Measurements from ENCODE around the gene PTPRM.

DNA sequence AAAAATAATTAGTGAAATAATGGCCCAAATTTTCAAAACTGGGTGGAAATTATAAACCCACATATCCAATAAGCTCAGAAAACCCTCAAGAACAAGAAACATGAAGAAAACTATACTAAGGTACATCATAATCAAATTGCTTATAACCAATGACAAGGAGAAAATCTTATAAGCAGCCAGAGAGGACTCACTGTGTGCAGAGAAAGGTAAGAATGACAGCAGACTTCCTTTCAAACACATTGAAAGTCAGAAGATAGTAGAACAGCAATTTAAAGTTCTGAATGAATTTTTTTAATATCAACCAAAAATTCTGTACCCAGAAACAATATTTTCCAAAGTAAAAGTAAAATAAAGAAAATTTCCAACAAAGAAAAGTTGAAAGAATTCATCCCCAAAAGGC lies 844.4 kb downstream of the PTPRM start:
- TF ChIP-seq, protein P1, sequence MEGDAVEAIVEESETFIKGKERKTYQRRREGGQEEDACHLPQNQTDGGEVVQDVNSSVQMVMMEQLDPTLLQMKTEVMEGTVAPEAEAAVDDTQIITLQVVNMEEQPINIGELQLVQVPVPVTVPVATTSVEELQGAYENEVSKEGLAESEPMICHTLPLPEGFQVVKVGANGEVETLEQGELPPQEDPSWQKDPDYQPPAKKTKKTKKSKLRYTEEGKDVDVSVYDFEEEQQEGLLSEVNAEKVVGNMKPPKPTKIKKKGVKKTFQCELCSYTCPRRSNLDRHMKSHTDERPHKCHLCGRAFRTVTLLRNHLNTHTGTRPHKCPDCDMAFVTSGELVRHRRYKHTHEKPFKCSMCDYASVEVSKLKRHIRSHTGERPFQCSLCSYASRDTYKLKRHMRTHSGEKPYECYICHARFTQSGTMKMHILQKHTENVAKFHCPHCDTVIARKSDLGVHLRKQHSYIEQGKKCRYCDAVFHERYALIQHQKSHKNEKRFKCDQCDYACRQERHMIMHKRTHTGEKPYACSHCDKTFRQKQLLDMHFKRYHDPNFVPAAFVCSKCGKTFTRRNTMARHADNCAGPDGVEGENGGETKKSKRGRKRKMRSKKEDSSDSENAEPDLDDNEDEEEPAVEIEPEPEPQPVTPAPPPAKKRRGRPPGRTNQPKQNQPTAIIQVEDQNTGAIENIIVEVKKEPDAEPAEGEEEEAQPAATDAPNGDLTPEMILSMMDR (IDR thresholded peaks at IDR 0.05; ENCODE audit: borderline replicate concordance, extremely low read depth, low read length, poor library complexity, severe bottlenecking): no peak
- no peak for TF ChIP-seq EZH2 (IDR thresholded peaks at IDR 0.05; ENCODE audit: borderline replicate concordance, low read depth, low read length, severe bottlenecking)

All from DND-41 (cell line).